ENCODE results near the gene NHS.

The NHS gene

GRCh38 chrX:17674601-17675000, 299.6 kb downstream of the NHS start:
- Histone ChIP-seq H3K4me3 (replicated peaks; ENCODE audit: insufficient read depth, low read length) (no peak overlapping the region), H3K27me3 (ENCODE audit: insufficient read depth, poor library complexity, severe bottlenecking) (no peaks in the 10 kb centered on the region), H3K27ac (replicated peaks) (no peak overlapping the region)
- no peak for TF ChIP-seq SPI1 (IDR thresholded peaks at IDR 0.05; ENCODE audit: borderline replicate concordance, low read depth)
- no peak for TF ChIP-seq REST (IDR thresholded peaks at IDR 0.05; ENCODE audit: insufficient replicate concordance, low read depth)
- DNase-seq (ENCODE audit: low read depth in 1 of 2, low spot score in 1 of 2) = peak in 1 of 2 experiments; percentile 23

GRCh38 chrX:17679261-17679660, 304.3 kb downstream of the NHS start:
- TF ChIP-seq POLR2AphosphoS5 (IDR thresholded peaks at IDR 0.05; ENCODE audit: low read depth) = no peak
- no peak for TF ChIP-seq SPI1 (IDR thresholded peaks at IDR 0.05; ENCODE audit: borderline replicate concordance, low read depth)
- no peak for TF ChIP-seq GABPA (IDR thresholded peaks at IDR 0.05; ENCODE audit: low read depth)
- no peak for DNase-seq (ENCODE audit: low read depth in 1 of 2, low spot score in 1 of 2)
- Histone ChIP-seq H3K27ac (replicated peaks) (no peak overlapping the region), H3K27me3 (ENCODE audit: insufficient read depth, poor library complexity, severe bottlenecking) (no peaks in the 10 kb centered on the region), H3K4me3 (replicated peaks; ENCODE audit: insufficient read depth, low read length) (no peak overlapping the region)

- H3K4me3 ChIP-seq (replicated peaks; ENCODE audit: insufficient read depth, low read length) = no peak overlapping the region
- DNase-seq (ENCODE audit: low read depth in 1 of 2, low spot score in 1 of 2) = no peak
- no peaks in the 10 kb centered on the region for H3K27me3 ChIP-seq (ENCODE audit: insufficient read depth, poor library complexity, severe bottlenecking)
- TF ChIP-seq POLR2AphosphoS5 (IDR thresholded peaks at IDR 0.05; ENCODE audit: low read depth) (no peak), CTCF (IDR thresholded peaks at IDR 0.05; ENCODE audit: insufficient read depth, low read length) (no peak), GABPA (IDR thresholded peaks at IDR 0.05; ENCODE audit: low read depth) (no peak), SPI1 (IDR thresholded peaks at IDR 0.05; ENCODE audit: borderline replicate concordance, low read depth) (no peak), REST (IDR thresholded peaks at IDR 0.05; ENCODE audit: insufficient replicate concordance, low read depth) (no peak)
- no peak overlapping the region for H3K27ac ChIP-seq (replicated peaks)
Observed at GRCh38 chrX:17679820-17680219, 304.8 kb downstream of the NHS start.

GRCh38 chrX:17680732-17681413, 305.9 kb downstream of the NHS start:
- DNase-seq (ENCODE audit: low read depth in 1 of 2, low spot score in 1 of 2) = no peak
- Histone ChIP-seq H3K27me3 (ENCODE audit: insufficient read depth, poor library complexity, severe bottlenecking) (no peaks in the 10 kb centered on the region), H3K27ac (replicated peaks) (no peak overlapping the region), H3K4me3 (replicated peaks; ENCODE audit: insufficient read depth, low read length) (no peak overlapping the region)
- TF ChIP-seq POLR2AphosphoS5 (IDR thresholded peaks at IDR 0.05; ENCODE audit: low read depth) (no peak), SPI1 (IDR thresholded peaks at IDR 0.05; ENCODE audit: borderline replicate concordance, low read depth) (no peak), CTCF (IDR thresholded peaks at IDR 0.05; ENCODE audit: insufficient read depth, low read length) (no peak), REST (IDR thresholded peaks at IDR 0.05; ENCODE audit: insufficient replicate concordance, low read depth) (peak; percentile 74), GABPA (IDR thresholded peaks at IDR 0.05; ENCODE audit: low read depth) (no peak)
